ENCODE results near the gene GABARAP.

GABARAP gene

GRCh38 chr17:7266784-7267183 is 24.5 kb upstream of the GABARAP start:
- Histone ChIP-seq H3K9me3 (ENCODE audit: control insufficient read depth, insufficient read depth, low read length) (no peaks in the 10 kb centered on the region), H3K36me3 (ENCODE audit: insufficient read depth, low read length) (no peaks in the 10 kb centered on the region), H3K9ac (ENCODE audit: low read depth, low read length) (no peak overlapping the region; the same call in 1 of the 2 replicates), H3K4me1 (ENCODE audit: insufficient read depth, low read length) (peaks cover 13% of the 10 kb centered on the region; the same call in 1 of the 2 replicates)

- peak overlapping the region; percentile 94; the same call in 1 of the 2 replicates for H3K9ac ChIP-seq (ENCODE audit: low read depth, low read length)
- peaks cover 13% of the 10 kb centered on the region; the same call in 1 of the 2 replicates for H3K4me1 ChIP-seq (ENCODE audit: insufficient read depth, low read length)
- no peaks in the 10 kb centered on the region for H3K9me3 ChIP-seq (ENCODE audit: control insufficient read depth, insufficient read depth, low read length)
- H3K36me3 ChIP-seq (ENCODE audit: insufficient read depth, low read length), result peaks cover 6% of the 10 kb centered on the region; the same call in 1 of the 2 replicates
These were observed 21.5 kb upstream of the GABARAP start for GRCh38 chr17:7263801-7264078.

GRCh38 chr17:7262935-7263800 is 20.9 kb upstream of the GABARAP start:
- peaks cover 13% of the 10 kb centered on the region; the same call in 1 of the 2 replicates for H3K4me1 ChIP-seq (ENCODE audit: insufficient read depth, low read length)
- H3K9me3 ChIP-seq (ENCODE audit: control insufficient read depth, insufficient read depth, low read length), result no peaks in the 10 kb centered on the region
- peak overlapping the region; percentile 94 for H3K9ac ChIP-seq (ENCODE audit: low read depth, low read length)
- peaks cover 7% of the 10 kb centered on the region; the same call in 1 of the 2 replicates for H3K36me3 ChIP-seq (ENCODE audit: insufficient read depth, low read length)

GRCh38 chr17:7262192-7262934 is 20.1 kb upstream of the GABARAP start, which contains the start of gene CLDN7:
CLDN7 (minus strand) TSS chr17:7262478; CDS start chr17:7262043, 435 bp downstream.
- Histone ChIP-seq H3K36me3 (ENCODE audit: insufficient read depth, low read length) (peaks cover 10% of the 10 kb centered on the region; the same call in 1 of the 2 replicates), H3K9me3 (ENCODE audit: control insufficient read depth, insufficient read depth, low read length) (no peaks in the 10 kb centered on the region), H3K4me1 (ENCODE audit: insufficient read depth, low read length) (peaks cover 13% of the 10 kb centered on the region; the same call in 1 of the 2 replicates), H3K9ac (ENCODE audit: low read depth, low read length) (peak within 1 kb of the TSS; percentile 94)

GRCh38 chr17:7261379-7262191 is 19.3 kb upstream of the GABARAP start:
- H3K9me3 ChIP-seq (ENCODE audit: control insufficient read depth, insufficient read depth, low read length), result no peaks in the 10 kb centered on the region
- peaks cover 13% of the 10 kb centered on the region; the same call in 1 of the 2 replicates for H3K36me3 ChIP-seq (ENCODE audit: insufficient read depth, low read length)
- peak overlapping the region; percentile 94 for H3K9ac ChIP-seq (ENCODE audit: low read depth, low read length)
- peaks cover 10% of the 10 kb centered on the region; the same call in 1 of the 2 replicates for H3K4me1 ChIP-seq (ENCODE audit: insufficient read depth, low read length)

- H3K9me3 ChIP-seq (ENCODE audit: control insufficient read depth, insufficient read depth, low read length), result no peaks in the 10 kb centered on the region
- peaks cover 5% of the 10 kb centered on the region; the same call in 1 of the 2 replicates for H3K4me1 ChIP-seq (ENCODE audit: insufficient read depth, low read length)
- peaks cover 15% of the 10 kb centered on the region; the same call in 1 of the 2 replicates for H3K36me3 ChIP-seq (ENCODE audit: insufficient read depth, low read length)
- H3K9ac ChIP-seq (ENCODE audit: low read depth, low read length), result peak overlapping the region; percentile 94
These were observed 18.6 kb upstream of the GABARAP start for GRCh38 chr17:7260651-7261378.

- Histone ChIP-seq H3K9ac (ENCODE audit: low read depth, low read length) (peak overlapping the region; percentile 94; the same call in 1 of the 2 replicates), H3K36me3 (ENCODE audit: insufficient read depth, low read length) (peaks cover 15% of the 10 kb centered on the region; the same call in 1 of the 2 replicates)
These were observed 17.9 kb upstream of the GABARAP start for GRCh38 chr17:7260151-7260550.

GRCh38 chr17:7259555-7259889 is 17.3 kb upstream of the GABARAP start:
- Histone ChIP-seq H3K36me3 (ENCODE audit: insufficient read depth, low read length) (peaks cover 18% of the 10 kb centered on the region), H3K4me1 (ENCODE audit: insufficient read depth, low read length) (peaks cover 5% of the 10 kb centered on the region; the same call in 1 of the 2 replicates), H3K9ac (ENCODE audit: low read depth, low read length) (no peak overlapping the region), H3K9me3 (ENCODE audit: control insufficient read depth, insufficient read depth, low read length) (no peaks in the 10 kb centered on the region)

More at GRCh38 chr17:7260151-7260550, 17.9 kb upstream of the GABARAP start:
- no peaks in the 10 kb centered on the region for H3K9me3 ChIP-seq (ENCODE audit: control insufficient read depth, insufficient read depth, low read length)
- peaks cover 5% of the 10 kb centered on the region; the same call in 1 of the 2 replicates for H3K4me1 ChIP-seq (ENCODE audit: insufficient read depth, low read length)

GRCh38 chr17:7258731-7259554 is 16.7 kb upstream of the GABARAP start:
- Histone ChIP-seq H3K36me3 (ENCODE audit: insufficient read depth, low read length) (peaks cover 23% of the 10 kb centered on the region), H3K9me3 (ENCODE audit: control insufficient read depth, insufficient read depth, low read length) (no peaks in the 10 kb centered on the region), H3K9ac (ENCODE audit: low read depth, low read length) (no peak overlapping the region), H3K4me1 (ENCODE audit: insufficient read depth, low read length) (peaks cover 3% of the 10 kb centered on the region; the same call in 1 of the 2 replicates)

- Histone ChIP-seq H3K4me1 (ENCODE audit: insufficient read depth, low read length) (no peaks in the 10 kb centered on the region), H3K9ac (ENCODE audit: low read depth, low read length) (no peak overlapping the region), H3K36me3 (ENCODE audit: insufficient read depth, low read length) (peaks cover 23% of the 10 kb centered on the region), H3K9me3 (ENCODE audit: control insufficient read depth, insufficient read depth, low read length) (no peaks in the 10 kb centered on the region)
These were observed 14.7 kb upstream of the GABARAP start for GRCh38 chr17:7256766-7257456.

GRCh38 chr17:7254511-7254910 is 12.3 kb upstream of the GABARAP start:
- no peaks in the 10 kb centered on the region for H3K4me1 ChIP-seq (ENCODE audit: insufficient read depth, low read length)
- no peak overlapping the region for H3K9ac ChIP-seq (ENCODE audit: low read depth, low read length)
- H3K36me3 ChIP-seq (ENCODE audit: insufficient read depth, low read length), result peaks cover 23% of the 10 kb centered on the region
- H3K9me3 ChIP-seq (ENCODE audit: control insufficient read depth, insufficient read depth, low read length), result no peaks in the 10 kb centered on the region

- H3K9ac ChIP-seq (ENCODE audit: low read depth, low read length), result peak overlapping the region; percentile 99
- H3K36me3 ChIP-seq (ENCODE audit: insufficient read depth, low read length), result peaks cover 16% of the 10 kb centered on the region
- H3K4me1 ChIP-seq (ENCODE audit: insufficient read depth, low read length), result no peaks in the 10 kb centered on the region
- H3K9me3 ChIP-seq (ENCODE audit: control insufficient read depth, insufficient read depth, low read length), result no peaks in the 10 kb centered on the region
These were observed 10.8 kb upstream of the GABARAP start for GRCh38 chr17:7253082-7253481.
